H9 (cell line): ENCODE results near the gene LYST. TPM values are rescaled to one million over a fixed set of nuclear protein-coding genes. Genes with fewer than 3 reads are reported as not detected.

Experiments
- DNase-seq: peaks from one replicate; pipeline ENCODE4 v3.0.0-alpha.2; 2017
- H2AFZ ChIP-seq: one replicate; pipeline ENCODE4 v1.6.1; 2013; ENCODE audit warnings: mild to moderate bottlenecking, low read length, control low read depth, moderate library complexity
- H2AK5ac ChIP-seq: 2 replicates; pipeline ENCODE4 v1.6.1; 2013; ENCODE audit warnings: low read length, control low read depth, mixed read lengths; ENCODE audit not compliant: insufficient read length
- H2BK120ac ChIP-seq: one replicate; pipeline ENCODE4 v1.6.1; 2013; ENCODE audit warnings: low read depth, mild to moderate bottlenecking, low read length, control low read depth, inconsistent platforms; ENCODE audit not compliant: poor library complexity, severe bottlenecking
- H2BK12ac ChIP-seq: 2 replicates; pipeline ENCODE4 v1.6.1; 2013; ENCODE audit warnings: low read length, control low read depth, mixed read lengths, low read depth; ENCODE audit not compliant: insufficient read length
- H2BK15ac ChIP-seq: 2 replicates; pipeline ENCODE4 v1.6.1; 2013; ENCODE audit warnings: low read depth, low read length, control low read depth
- H2BK20ac ChIP-seq: one replicate; pipeline ENCODE4 v1.6.1; 2013; ENCODE audit warnings: low read depth, mild to moderate bottlenecking, low read length, control low read depth, inconsistent platforms; ENCODE audit not compliant: poor library complexity, severe bottlenecking
- H2BK5ac ChIP-seq: 2 replicates; pipeline ENCODE4 v1.6.1; 2013; ENCODE audit warnings: low read length, control low read depth, mixed read lengths; ENCODE audit not compliant: insufficient read length
- H3K14ac ChIP-seq: 2 replicates; pipeline ENCODE4 v1.6.1; 2013; ENCODE audit warnings: low read length, control low read depth; ENCODE audit not compliant: insufficient read depth
- H3K18ac ChIP-seq: 2 replicates; pipeline ENCODE4 v1.6.1; 2013; ENCODE audit warnings: low read depth, mild to moderate bottlenecking, mixed read lengths, low read length, control low read depth; ENCODE audit not compliant: insufficient read length
- H3K23ac ChIP-seq: 2 replicates; pipeline ENCODE4 v1.6.1; 2013; ENCODE audit warnings: low read length, control low read depth, mixed read lengths, low read depth; ENCODE audit not compliant: insufficient read length
- H3K23me2 ChIP-seq: 2 replicates; pipeline ENCODE4 v1.6.1; 2013; ENCODE audit warnings: low read depth, mild to moderate bottlenecking, mixed read lengths, low read length, control low read depth; ENCODE audit not compliant: insufficient read length, poor library complexity, severe bottlenecking
- H3K27ac ChIP-seq: 2 replicates; pipeline ENCODE4 v1.5.1; 2013; ENCODE audit warnings: low read length, control low read depth, mixed read lengths, low read depth; ENCODE audit not compliant: insufficient read length
- H3K27me3 ChIP-seq: 2 replicates; pipeline ENCODE4 v1.6.1; 2013; ENCODE audit warnings: low read length, control low read depth, inconsistent platforms; ENCODE audit not compliant: insufficient read depth
- H3K4ac ChIP-seq: 2 replicates; pipeline ENCODE4 v1.6.1; 2013; ENCODE audit warnings: low read depth, mild to moderate bottlenecking, control low read depth, inconsistent platforms, low read length, moderate library complexity
- H3K4me1 ChIP-seq: 2 replicates; pipeline ENCODE4 v1.6.1; 2013; ENCODE audit warnings: low read length, control low read depth, inconsistent platforms; ENCODE audit not compliant: insufficient read depth
- H3K4me2 ChIP-seq: 2 replicates; pipeline ENCODE4 v1.6.1; 2013; ENCODE audit warnings: low read length, control low read depth, mixed read lengths; ENCODE audit not compliant: insufficient read length, insufficient read depth
- H3K56ac ChIP-seq: 2 replicates; pipeline ENCODE4 v1.6.1; 2013; ENCODE audit warnings: low read depth, mild to moderate bottlenecking, mixed read lengths, low read length, control low read depth; ENCODE audit not compliant: insufficient read length
- H3K79me1 ChIP-seq: 2 replicates; pipeline ENCODE4 v1.6.1; 2013; ENCODE audit warnings: low read depth, mild to moderate bottlenecking, moderate library complexity, low read length, control low read depth, inconsistent platforms; ENCODE audit not compliant: insufficient read depth, poor library complexity, severe bottlenecking
- H3K79me2 ChIP-seq: 2 replicates; pipeline ENCODE4 v1.6.1; 2013; ENCODE audit warnings: low read length, control low read depth, inconsistent platforms; ENCODE audit not compliant: insufficient read depth
- H3K9ac ChIP-seq: 2 replicates; pipeline ENCODE4 v1.6.1; 2013; ENCODE audit warnings: low read length, control low read depth, mixed read lengths; ENCODE audit not compliant: insufficient read length; ENCODE audit errors: extremely low read depth
- H3K9me3 ChIP-seq: one replicate; pipeline ENCODE4 v1.6.1; 2013; ENCODE audit warnings: low read depth, low read length, inconsistent platforms; ENCODE audit not compliant: control insufficient read depth
- H3T11ph ChIP-seq: one replicate; pipeline ENCODE4 v1.6.1; 2013; ENCODE audit warnings: mild to moderate bottlenecking, low read length, control low read depth, inconsistent platforms
- H4K20me1 ChIP-seq: one replicate; pipeline ENCODE4 v1.6.1; 2013; ENCODE audit not compliant: control insufficient read depth, insufficient read length, insufficient read depth
- H4K5ac ChIP-seq: 2 replicates; pipeline ENCODE4 v1.6.1; 2013; ENCODE audit warnings: low read depth, mild to moderate bottlenecking, mixed read lengths, low read length, control low read depth; ENCODE audit not compliant: insufficient read length
- H4K8ac ChIP-seq: replicated peaks from 2 replicates; pipeline ENCODE4 v1.6.1; 2013; ENCODE audit warnings: low read length, control low read depth, mixed read lengths, low read depth; ENCODE audit not compliant: insufficient read length
- H4K91ac ChIP-seq: 2 replicates; pipeline ENCODE4 v1.6.1; 2013; ENCODE audit warnings: low read depth, mild to moderate bottlenecking, moderate library complexity, mixed read lengths, low read length, control low read depth; ENCODE audit not compliant: insufficient read length
- H3K27ac Mint-ChIP-seq, 3 experiments: 2 replicates in 2 of 3; 3 replicates in 1 of 3; pipeline ENCODE4 v1.8.0; 2020 to 2021; ENCODE audit warnings: mixed read lengths in 3 of 3, mild to moderate bottlenecking in 1 of 3, moderate library complexity in 1 of 3
- H3K27me3 Mint-ChIP-seq: 2 replicates; pipeline ENCODE4 v1.8.0; 2021; ENCODE audit warnings: low read depth, mild to moderate bottlenecking, moderate library complexity, mixed read lengths
- H3K36me3 Mint-ChIP-seq, 3 experiments: 2 replicates in 2 of 3; 3 replicates in 1 of 3; pipeline ENCODE4 v1.8.0; 2020 to 2021; ENCODE audit warnings: low read depth in 3 of 3, mixed read lengths in 3 of 3; ENCODE audit not compliant: insufficient read depth in 1 of 3
- H3K4me1 Mint-ChIP-seq, 2 experiments: 2 replicates each; pipeline ENCODE4 v1.8.0; 2020; ENCODE audit warnings: mixed read lengths in 2 of 2
- H3K4me3 Mint-ChIP-seq, 2 experiments: 2 replicates in 1 of 2; 3 replicates in 1 of 2; pipeline ENCODE4 v1.8.0; 2020 to 2021; ENCODE audit warnings: mild to moderate bottlenecking in 2 of 2, mixed read lengths in 2 of 2, moderate library complexity in 1 of 2
- H3K9me3 Mint-ChIP-seq, 2 experiments: 2 replicates in 1 of 2; 3 replicates in 1 of 2; pipeline ENCODE4 v1.8.0; 2020; ENCODE audit warnings: mild to moderate bottlenecking in 2 of 2, mixed read lengths in 2 of 2, moderate library complexity in 1 of 2
- CTCF ChIP-seq: fragments of 200-600 bp; sonication (generic); conservative IDR thresholded peaks from 3 replicates; pipeline ENCODE4 v1.8.0; 2021; ENCODE audit warnings: antibody characterized with exemption, mild to moderate bottlenecking
- WGBS: extraction: QIAGEN DNeasy Blood & Tissue Kit; methylation state at CpG from one replicate; pipeline ENCODE4 v1.1.7; 2013; ENCODE audit warnings: missing lambda C conversion rate, low lambda C conversion rate, mixed read lengths; ENCODE audit not compliant: insufficient read length; ENCODE audit errors: extremely low coverage; 5-methylcytosine and 5-hydroxymethylcytosine counted together
- total RNA-seq: library from RNA; stranded (reverse); gene quantifications from 2 replicates; pipeline ENCODE4 v1.2.1, GENCODE V29; 2021

The LYST gene
- total RNA-seq, 1 experiment from 2014 or later = 0.13 TPM

- H3K23me2 ChIP-seq = no peaks in the 10 kb centered on the region
- H3K4me2 ChIP-seq = no peak overlapping the region
- no peak overlapping the region for H3K9ac ChIP-seq
- no peak overlapping the region for H3K23ac ChIP-seq
- H2BK5ac ChIP-seq = no peak overlapping the region
- no peak overlapping the region for H3K4me3 Mint-ChIP-seq
- H2BK12ac ChIP-seq = no peak overlapping the region
- H4K8ac ChIP-seq = no peak overlapping the region
- H3T11ph ChIP-seq = no peak overlapping the region
- no peaks in the 10 kb centered on the region for H3K27me3 ChIP-seq
- TF ChIP-seq CTCF = no peak
- no CpG with 5 or more reads among the region's 5 CpGs for WGBS
- H4K91ac ChIP-seq = no peak overlapping the region
- no peak overlapping the region for H2AFZ ChIP-seq
- H3K9me3 Mint-ChIP-seq = no peaks in the 10 kb centered on the region
- H3K9me3 ChIP-seq = no peaks in the 10 kb centered on the region
- no peak for DNase-seq
- H2BK20ac ChIP-seq = no peak overlapping the region
- H3K18ac ChIP-seq = no peak overlapping the region
- no peak overlapping the region for H3K56ac ChIP-seq
- no peaks in the 10 kb centered on the region; the same call in 1 of the 2 replicates for H3K27me3 Mint-ChIP-seq
- H3K4me1 Mint-ChIP-seq = peaks cover 3% of the 10 kb centered on the region in 2 experiments; a peak in 3 of 4 replicates
- no peak overlapping the region for H3K4ac ChIP-seq
- H4K20me1 ChIP-seq = no peaks in the 10 kb centered on the region
- H3K4me1 ChIP-seq = peaks cover 3% of the 10 kb centered on the region; the same call in 1 of the 2 replicates
- no peaks in the 10 kb centered on the region for H3K79me1 ChIP-seq
- H3K27ac ChIP-seq = no peak overlapping the region
- no peak overlapping the region for H3K14ac ChIP-seq
- no peak overlapping the region for H4K5ac ChIP-seq
- no peak overlapping the region for H2BK120ac ChIP-seq
- no peaks in the 10 kb centered on the region for H3K36me3 Mint-ChIP-seq
- H3K27ac Mint-ChIP-seq = no peak overlapping the region
- H2BK15ac ChIP-seq = no peak overlapping the region
- no peaks in the 10 kb centered on the region for H3K79me2 ChIP-seq
- no peak overlapping the region for H2AK5ac ChIP-seq
Observed at GRCh38 chr1:235817101-235817728, 49.5 kb downstream of the LYST start.
